Activated CD4-positive, alpha-beta T cell treated with anti-CD3 and anti-CD28 coated beads, Interleukin-2, amount 50 U/mL, for 16 hours (primary cell): ENCODE results near the gene IQGAP2.

Experiments
- DNase-seq: peaks from one replicate; pipeline ENCODE4 v3.0.0-alpha.2; 2020

Gene IQGAP2

GRCh38 chr5:76617675-76618074, 214.6 kb downstream of the IQGAP2 start:
- no peak for DNase-seq

DNA sequence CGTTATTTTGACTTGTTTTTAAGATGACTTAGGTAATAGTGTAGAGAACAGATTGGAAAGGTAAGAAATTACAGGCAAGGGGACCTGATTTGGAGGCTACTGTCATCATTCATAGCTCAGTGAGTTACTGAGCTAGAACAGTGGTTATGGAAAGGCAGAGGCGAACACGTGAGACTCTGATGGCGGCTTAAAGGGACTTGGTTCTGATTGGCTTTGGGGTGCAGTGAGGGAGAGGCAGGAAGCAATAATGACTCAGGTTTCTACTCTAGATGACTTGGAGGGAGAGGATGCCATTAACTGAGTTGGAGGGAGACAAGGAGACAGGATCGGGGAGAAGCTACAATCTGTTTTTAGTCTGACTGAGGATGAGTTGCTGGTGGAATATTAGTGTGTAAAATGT, 217.1 kb downstream of the IQGAP2 start:
- DNase-seq: no peak

DNA sequence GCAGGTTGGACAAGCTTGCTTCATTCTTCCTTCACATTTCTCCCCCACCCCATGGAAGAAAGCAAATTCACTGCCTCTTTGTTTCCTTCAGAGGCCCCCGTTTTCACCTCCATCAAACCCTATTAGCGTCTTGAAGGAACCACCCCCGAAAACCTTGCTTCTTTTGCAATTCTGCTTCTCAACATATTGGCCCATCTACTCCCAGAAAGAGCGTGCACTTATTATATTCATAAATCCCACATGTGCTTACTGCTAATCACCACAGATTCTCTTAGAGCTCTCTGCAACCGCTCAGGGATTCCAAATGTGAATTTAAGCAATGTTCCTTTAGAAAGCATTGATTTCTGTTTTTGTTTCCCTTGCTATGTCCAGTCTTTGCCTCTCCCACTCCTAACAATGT, 219.0 kb downstream of the IQGAP2 start:
- DNase-seq: no peak

DNA sequence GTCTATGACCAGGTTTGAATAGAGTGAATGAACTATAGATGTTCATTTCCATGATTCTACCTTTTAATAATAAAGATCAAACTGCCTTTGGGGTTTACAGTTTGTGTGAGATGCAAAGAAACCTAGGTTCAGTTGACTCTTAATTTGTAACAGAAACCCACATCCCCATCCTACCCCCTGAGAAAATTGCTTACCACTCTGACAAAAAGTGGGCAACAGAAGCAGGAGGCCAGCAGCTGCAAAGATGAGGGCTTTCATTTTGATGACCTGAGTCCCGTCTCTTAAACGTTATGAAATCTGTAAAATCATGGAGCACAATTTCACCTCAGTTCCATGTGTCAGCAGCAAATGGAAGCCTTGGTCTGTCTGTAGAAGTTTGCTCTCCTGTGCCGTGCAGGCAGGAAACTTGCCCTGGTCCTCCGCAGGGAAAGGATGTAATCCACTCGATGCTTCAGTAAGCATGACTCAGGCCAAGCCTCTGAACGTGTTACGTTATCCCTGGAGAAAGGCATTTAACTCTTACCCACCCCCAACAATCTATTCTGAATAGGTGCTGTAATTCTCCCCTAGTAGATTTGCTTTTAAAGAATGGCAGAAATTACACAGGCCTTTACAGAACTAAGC, 220.0 kb downstream of the IQGAP2 start, which contains the start of gene F2RL2:
F2RL2 (minus strand) TSS at position 431 of the 624 bp plus-strand sequence; CDS start at position 258, 173 bp downstream.
- no peak for DNase-seq

DNA sequence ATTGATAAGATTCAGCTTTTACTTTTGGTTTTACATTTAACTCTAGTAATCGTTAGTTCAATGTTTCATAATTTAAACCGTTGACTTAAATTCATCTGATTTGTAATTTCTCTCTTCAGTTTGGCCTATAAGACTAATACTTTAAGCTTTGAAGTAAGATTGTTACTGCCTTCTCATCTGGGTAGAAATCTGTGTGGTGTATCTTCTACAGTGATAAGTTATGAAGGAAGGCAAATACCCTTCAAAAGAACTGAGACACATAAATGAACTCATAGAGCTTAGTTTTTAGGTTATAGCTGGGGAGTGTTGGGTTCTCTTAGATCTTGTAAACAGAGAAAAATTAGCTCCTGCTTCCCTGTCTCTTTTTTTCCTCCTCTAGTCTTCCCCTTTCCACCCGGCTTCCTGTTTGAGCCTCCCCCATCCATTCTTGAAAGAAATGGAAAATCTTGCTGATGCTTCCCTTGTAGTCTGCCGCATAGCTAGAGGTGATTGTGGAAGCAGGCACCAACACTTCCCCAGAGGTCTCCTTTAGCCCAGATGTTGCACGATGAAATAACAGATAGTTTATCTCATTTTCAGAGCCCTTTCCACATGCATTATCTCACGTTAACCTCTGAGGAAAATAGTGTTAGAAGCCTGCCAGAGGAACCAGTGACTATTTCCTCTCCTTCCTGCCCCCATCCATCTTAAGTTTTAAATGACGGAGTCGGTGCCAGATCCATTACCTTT, 222.2 kb downstream of the IQGAP2 start:
- DNase-seq: no peak

GRCh38 chr5:76626738-76627137, 223.7 kb downstream of the IQGAP2 start:
- no peak for DNase-seq

DNA sequence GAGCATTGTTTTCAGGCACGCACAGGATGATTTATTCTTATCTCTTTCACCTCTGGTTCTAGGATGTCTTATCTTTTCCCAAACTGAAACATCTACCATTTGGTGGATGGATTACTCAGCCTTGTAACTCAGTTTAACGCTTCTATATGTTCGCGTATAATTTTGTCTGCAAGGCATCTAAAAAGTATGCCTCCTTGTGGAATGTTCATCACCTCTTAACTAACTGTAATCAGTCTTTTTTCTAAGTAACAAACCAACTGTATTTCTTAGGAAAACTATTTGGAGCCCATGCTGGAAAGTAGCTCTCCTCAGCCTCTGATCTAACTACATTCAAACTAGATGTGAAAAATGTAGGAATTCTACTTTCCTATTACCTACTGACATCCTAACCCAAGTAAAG, 231.6 kb downstream of the IQGAP2 start:
- no peak for DNase-seq

DNA sequence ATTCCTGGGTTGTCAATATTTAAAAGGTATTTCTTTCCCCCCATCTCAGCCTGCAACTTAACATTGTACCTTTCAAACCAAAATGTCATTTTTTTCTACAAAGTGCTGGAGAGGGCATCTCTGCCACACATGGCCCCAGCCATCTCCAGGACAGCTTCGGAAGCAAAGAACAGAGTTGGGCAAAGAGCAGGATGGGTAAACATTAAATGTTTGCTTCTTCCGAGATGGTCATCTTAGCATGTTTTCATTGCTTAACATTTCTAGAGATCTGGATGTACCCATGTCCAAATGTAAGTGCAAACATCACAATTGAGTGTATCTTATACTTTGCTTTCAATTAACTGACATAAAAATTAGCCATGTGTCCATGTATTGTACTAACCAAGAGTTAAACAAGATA, 234.4 kb downstream of the IQGAP2 start:
- no peak for DNase-seq

- no peak for DNase-seq
Measured at GRCh38 chr5:76638479-76638878, 235.4 kb downstream of the IQGAP2 start.

- DNase-seq: peak; percentile 67
Measured at GRCh38 chr5:76641514-76642120, 238.5 kb downstream of the IQGAP2 start.

DNA sequence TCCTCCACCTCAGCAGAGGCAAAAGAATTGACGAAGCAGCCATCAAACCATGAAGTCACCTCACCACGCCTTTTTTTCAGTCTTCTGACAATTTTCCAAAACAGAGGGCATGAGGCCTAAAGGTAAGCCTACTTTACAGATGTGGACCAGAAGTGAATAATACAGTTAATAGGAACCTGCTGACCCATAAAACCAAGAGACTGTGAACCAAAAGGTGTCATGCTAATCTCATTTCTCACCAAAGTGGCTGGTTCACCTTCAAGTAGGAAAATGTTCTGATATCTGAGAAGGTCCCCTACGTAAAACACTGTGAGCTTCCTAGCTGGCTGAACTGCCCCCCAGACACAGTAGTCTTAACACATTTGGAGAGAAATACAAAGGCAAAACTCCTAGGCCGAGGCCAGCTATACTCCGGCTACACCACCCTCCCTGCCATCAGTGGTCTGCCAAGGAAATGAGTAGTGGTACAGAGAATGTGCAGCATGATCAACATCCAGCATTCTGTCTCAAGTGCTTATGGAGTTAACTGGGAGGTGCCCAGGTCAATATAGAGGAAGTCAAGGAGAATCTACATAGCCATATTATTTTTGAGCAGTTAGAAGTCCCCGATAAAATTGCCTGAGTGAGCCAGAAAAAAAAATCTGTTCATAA, 239.4 kb downstream of the IQGAP2 start:
- DNase-seq: no peak

GRCh38 chr5:76643371-76643770, 240.3 kb downstream of the IQGAP2 start:
- DNase-seq: no peak

DNA sequence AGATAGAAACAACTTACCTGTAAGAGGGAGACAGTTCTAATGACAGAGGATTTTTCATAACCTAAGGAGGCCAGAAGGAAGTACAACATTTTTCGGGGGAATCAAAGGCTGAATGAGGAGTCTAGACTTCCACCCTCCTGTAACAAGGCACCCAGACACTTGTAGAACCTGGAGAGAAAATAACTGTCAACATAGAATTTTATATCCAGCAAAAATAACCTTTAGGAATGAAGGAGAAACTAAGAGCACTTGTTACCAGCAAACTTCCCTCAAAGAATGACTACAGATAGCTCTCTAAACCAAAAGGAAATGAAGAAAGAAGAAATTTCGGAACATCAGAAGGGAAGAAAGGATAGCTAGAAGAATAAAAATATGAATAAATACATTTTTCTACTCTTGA, 246.1 kb downstream of the IQGAP2 start:
- no peak for DNase-seq

GRCh38 chr5:76652809-76653414, 249.8 kb downstream of the IQGAP2 start:
- peak; percentile 24 for DNase-seq

GRCh38 chr5:76657091-76657490, 254.0 kb downstream of the IQGAP2 start:
- no peak for DNase-seq

- DNase-seq: no peak
Measured at GRCh38 chr5:76657683-76658311, 254.7 kb downstream of the IQGAP2 start.

DNA sequence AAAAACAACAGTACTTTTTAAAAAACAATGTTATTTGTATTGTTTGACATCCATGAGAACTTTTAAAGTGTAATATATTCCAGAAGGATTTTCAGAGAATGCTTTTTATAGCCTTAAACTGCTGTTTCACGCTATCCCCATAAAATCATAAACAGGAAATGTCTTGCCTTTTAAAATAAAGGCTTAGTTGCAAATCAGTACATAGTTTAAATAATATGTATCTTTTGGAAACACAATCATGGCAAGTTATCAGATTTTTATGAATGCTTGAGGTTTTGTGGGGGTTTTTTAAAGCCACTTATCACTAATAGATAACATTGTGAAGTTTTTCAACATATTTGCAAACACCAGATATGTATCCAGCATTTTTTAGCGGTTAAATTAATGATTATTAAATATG, 257.3 kb downstream of the IQGAP2 start:
- DNase-seq: no peak

DNA sequence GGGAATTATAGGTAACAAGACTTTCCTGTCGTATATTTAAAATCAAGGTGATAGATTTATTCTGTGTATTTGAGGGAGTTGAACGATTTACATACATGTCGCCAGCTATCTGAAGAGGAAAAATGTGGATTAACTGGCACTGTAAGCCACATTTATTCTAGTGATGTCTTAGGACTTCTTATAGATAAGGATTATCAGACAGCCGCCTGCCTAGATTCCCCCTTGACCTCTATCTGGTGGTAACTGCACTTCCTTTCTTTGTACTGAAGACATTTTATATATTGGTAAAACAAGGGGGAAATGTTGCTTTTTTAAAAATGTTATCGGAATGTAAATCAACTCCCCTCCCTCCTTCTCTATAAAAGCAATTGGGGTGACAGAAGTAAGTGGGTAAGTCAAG, 259.4 kb downstream of the IQGAP2 start:
- no peak for DNase-seq

DNA sequence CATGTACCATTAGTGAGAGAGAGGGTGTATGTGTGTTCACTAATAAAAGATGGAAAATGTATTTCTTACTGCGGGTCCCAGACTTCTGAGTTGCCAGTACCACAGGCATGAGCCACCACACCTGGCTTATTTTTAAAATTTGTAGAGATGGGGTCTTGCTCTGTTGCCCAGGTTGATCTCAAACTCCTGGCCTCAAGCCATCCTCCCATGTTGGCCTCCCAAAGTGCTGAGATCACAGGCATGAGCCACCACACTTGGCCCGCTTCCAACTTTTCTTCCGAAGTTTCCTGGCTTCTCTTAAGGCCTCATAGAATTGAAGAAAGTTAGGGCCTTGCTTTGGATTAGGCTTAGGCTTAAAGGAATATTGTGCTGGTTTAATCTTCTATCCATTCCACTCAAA, 260.5 kb downstream of the IQGAP2 start:
- no peak for DNase-seq

- no peak for DNase-seq
Measured at GRCh38 chr5:76664079-76664478, 261.0 kb downstream of the IQGAP2 start.

- DNase-seq: no peak
Measured at GRCh38 chr5:76667495-76667894, 264.4 kb downstream of the IQGAP2 start.

GRCh38 chr5:76669245-76669644, 266.2 kb downstream of the IQGAP2 start:
- DNase-seq: no peak

DNA sequence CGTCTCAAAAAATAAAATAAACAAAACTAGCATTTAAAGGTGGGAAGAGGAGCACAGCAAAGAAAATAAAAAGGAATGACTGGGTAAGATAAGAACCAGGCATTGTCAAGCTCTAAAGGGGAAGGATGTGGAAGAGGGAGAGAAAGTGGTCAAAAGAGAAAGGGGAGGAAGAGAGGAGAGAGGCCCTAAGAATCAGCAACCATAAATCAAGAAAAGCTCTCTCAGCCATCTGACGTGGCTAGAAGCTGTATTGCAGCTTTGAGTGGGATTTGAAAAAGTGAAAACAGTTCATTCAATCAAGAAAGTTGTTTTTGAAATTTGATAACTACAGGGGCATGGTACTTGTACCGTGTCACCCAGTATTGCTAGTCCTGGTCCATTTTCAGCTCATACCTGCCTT, 267.4 kb downstream of the IQGAP2 start:
- no peak for DNase-seq
